Stimulated activated CD8-positive, alpha-beta memory T cell treated with anti-CD3 and anti-CD28 coated beads, Interleukin-12 subunit alpha, Interleukin-12 subunit beta, amount 100 ng/mL, for 1 hour (primary cell): ENCODE measurements around the gene TMEM17.

Source experiments
- DNase-seq: peaks from one replicate; pipeline ENCODE4 v3.0.0-alpha.2; 2020; ENCODE audit warnings: low read depth

TMEM17 gene

DNA sequence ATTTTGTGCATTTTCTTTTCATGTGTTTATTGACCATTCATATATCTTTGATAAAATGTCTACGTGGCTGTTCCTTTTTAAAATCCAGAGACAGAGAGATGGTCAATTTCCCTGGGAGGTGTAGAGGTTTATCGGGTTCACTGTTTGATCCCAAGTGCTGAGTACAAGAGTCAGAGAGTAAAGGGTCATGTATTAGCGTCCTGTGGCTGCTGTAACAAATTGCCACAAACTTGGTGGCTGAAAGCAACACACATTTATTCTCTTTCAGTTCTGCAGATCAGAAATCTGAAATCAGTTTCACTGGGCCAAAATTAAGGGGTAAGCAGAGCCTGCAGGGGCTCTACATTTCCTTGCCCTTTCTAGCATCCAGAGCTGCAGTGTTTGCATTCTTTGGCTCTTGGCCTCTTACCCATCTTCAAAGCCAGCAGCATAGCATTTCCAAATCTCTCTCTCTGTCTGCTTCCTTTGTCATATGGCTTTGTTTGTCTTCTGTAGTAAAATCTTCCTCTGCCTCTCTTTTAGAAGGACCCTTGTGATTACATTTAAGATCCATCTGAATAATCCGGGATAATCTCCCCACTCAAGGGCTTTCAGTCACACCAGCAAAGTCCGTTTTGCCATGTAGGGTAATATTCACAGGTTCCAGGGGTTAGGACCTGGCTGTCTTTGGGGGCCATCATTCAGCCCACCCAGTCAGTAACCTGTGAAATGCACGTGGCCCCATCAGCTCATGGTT lies 49.9 kb downstream of the TMEM17 start:
- DNase-seq, result no peak

GRCh38 chr2:62453955-62454354 lies 52.0 kb downstream of the TMEM17 start:
- DNase-seq, result no peak

- DNase-seq, result no peak
Observed at GRCh38 chr2:62452701-62453454, 53.1 kb downstream of the TMEM17 start.

DNA sequence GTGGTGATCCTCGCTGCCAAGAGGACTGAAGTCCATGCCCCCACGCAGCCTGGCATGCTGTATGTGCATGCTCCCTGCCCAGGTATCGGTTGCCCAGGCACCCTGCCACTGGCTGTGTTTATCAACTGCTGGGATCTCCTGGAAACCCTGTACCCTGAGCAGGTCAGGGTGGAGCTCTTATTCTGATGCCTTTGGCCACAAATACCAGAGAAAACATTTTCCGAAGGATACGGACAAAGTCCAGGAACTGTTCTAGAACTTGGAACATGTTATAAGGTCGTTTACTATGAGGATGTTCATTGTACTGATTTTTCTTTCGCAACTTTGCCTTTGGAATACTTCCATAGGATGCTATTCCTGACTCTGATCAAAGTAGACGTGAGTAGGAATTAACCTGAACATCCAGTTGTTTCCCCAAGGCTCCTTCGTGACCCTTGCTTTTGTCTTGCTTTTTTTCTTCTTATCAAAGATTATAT lies 55.2 kb downstream of the TMEM17 start:
- DNase-seq, result no peak
